Omental fat pad (tissue), 4 donors: ENCODE measurements around the gene ETV4. TPM values are rescaled to one million over a fixed set of nuclear protein-coding genes. Genes with fewer than 3 reads are reported as not detected.

Source experiments
- ATAC-seq: fragments of 150-250 bp; one replicate; pipeline ENCODE4 v1.9.1; 2016; ENCODE audit warnings: mild to moderate bottlenecking, moderate library complexity; ENCODE audit not compliant: low FRiP score
- DNase-seq: peaks from one replicate; pipeline ENCODE4 v3.0.0-alpha.2; 2019; ENCODE audit warnings: low spot score
- CTCF ChIP-seq, 3 donors: fragments of 450-650 bp; IDR thresholded peaks; one replicate each; pipeline ENCODE4 v1.5.1; 2016 to 2017; ENCODE audit warnings: antibody characterized with exemption in 3 of 3, mild to moderate bottlenecking in 3 of 3, moderate library complexity in 2 of 3
- total RNA-seq, 4 donors: library from RNA; depleted of rRNA; stranded (reverse); fragments of >200 nt; gene quantifications; one replicate each; pipeline ENCODE4 v1.1.0, GENCODE V29; 2016

ETV4 gene
- 1 to 10 TPM in 1 of 4 donors, under 1 TPM in 1, not detected in 2; 0.37 to 1.3 TPM for total RNA-seq

- ATAC-seq: peak; percentile 80
- peak; percentile 76 for DNase-seq
- no peak for TF ChIP-seq CTCF (IDR thresholded peaks at IDR 0.05)
Measured at GRCh38 chr17:43546319-43547188, at the start of gene ETV4. Gene ETV4 (minus strand): TSS chr17:43546340. CDS start chr17:43545617, 723 bp downstream.

- ATAC-seq (no peak), DNase-seq (no peak)
- no peak for TF ChIP-seq CTCF (IDR thresholded peaks at IDR 0.05)
Measured at GRCh38 chr17:43595466-43595865, 49.3 kb upstream of the ETV4 start.

GRCh38 chr17:43591779-43592562 lies 45.8 kb upstream of the ETV4 start:
- TF ChIP-seq CTCF (IDR thresholded peaks at IDR 0.05): no peak
- DNase-seq (peak; percentile 52), ATAC-seq (peak; percentile 83)

- no peak for ATAC-seq
Measured at GRCh38 chr17:43591001-43591400, 44.9 kb upstream of the ETV4 start.

GRCh38 chr17:43588664-43589435 lies 42.7 kb upstream of the ETV4 start:
- TF ChIP-seq CTCF (IDR thresholded peaks at IDR 0.05): no peak
- DNase-seq (no peak), ATAC-seq (no peak)

More at GRCh38 chr17:43591001-43591400, 44.9 kb upstream of the ETV4 start:
- no peak for DNase-seq
- TF ChIP-seq CTCF (IDR thresholded peaks at IDR 0.05): no peak

GRCh38 chr17:43588121-43588520 lies 42.0 kb upstream of the ETV4 start:
- no peak for TF ChIP-seq CTCF (IDR thresholded peaks at IDR 0.05)
- ATAC-seq: no peak

More at GRCh38 chr17:43588121-43588520, 42.0 kb upstream of the ETV4 start:
- DNase-seq: no peak
